ENCODE measurements around the gene HTT-AS. TPM values are rescaled to one million over a fixed set of nuclear protein-coding genes. Genes with fewer than 3 reads are reported as not detected.
A peak's percentile ranks its signal among the peaks of the same experiment; 100 is the strongest.

HTT-AS gene
- polyA plus RNA-seq, 1 of the 3 experiments (the other 2 are of a cell fraction), result not detected

- no peak for DNase-seq
- Histone ChIP-seq H3K9me2 (no peaks in the 10 kb centered on the region), H3K79me2 (ENCODE audit: insufficient read depth) (peaks cover 34% of the 10 kb centered on the region), H3K36me3 (replicated peaks in 1 of 2; ENCODE audit: control insufficient read depth in 1 of 2, insufficient read depth in 2 of 2, low read length in 1 of 2) (peaks cover 35 to 63% of the 10 kb centered on the region in 2 experiments), H3K9me3 (no peaks in the 10 kb centered on the region), H3K4me1 (ENCODE audit: control insufficient read depth in 1 of 2, insufficient read depth in 2 of 2, low read depth in 1 of 2, low read length in 1 of 2) (peaks cover 3 to 45% of the 10 kb centered on the region in 2 experiments; a peak in 3 of 4 replicates), H2AFZ (ENCODE audit: low read depth) (no peak overlapping the region), H3K9ac (peak overlapping the region; percentile 16; the same call in 1 of the 2 replicates), H4K20me1 (ENCODE audit: insufficient read depth) (no peaks in the 10 kb centered on the region), H3K4me2 (peak overlapping the region; percentile 44; the same call in 1 of the 2 replicates), H3K27me3 (ENCODE audit: insufficient read depth) (no peaks in the 10 kb centered on the region), H3K4me3 (ENCODE audit: low read depth in 2 of 2, low read length in 1 of 2) (0 out of 4 replicates have a peak overlapping the region, but pooled peaks of 1 of the 2 experiments have one; percentile 13), H3F3A (replicated peaks; ENCODE audit: insufficient read depth) (peaks cover 18% of the 10 kb centered on the region), H3K27ac (ENCODE audit: low read depth in 2 of 2, low read length in 1 of 2) (peak overlapping the region in 1 of 2 experiments; percentile 61; a peak in 2 of 4 replicates)
- ChIA-PET CTCF (interaction anchor here (1.2 to 2.7 kb wide), 3 partner anchors 12 to 769 kb away, joined by 3 to 15 read pairs (median 4); no protein-coding TSS in a partner anchor), POLR2A (no interaction called here)
- 34% methylated on average over 5 of the region's 5 CpGs for WGBS (ENCODE audit: low lambda C conversion rate)
- TF ChIP-seq JUND (IDR thresholded peaks at IDR 0.05) (peak; percentile 33), POLR2AphosphoS5 (IDR thresholded peaks at IDR 0.05; ENCODE audit: low read depth, low read length) (no peak), FOSL2 (IDR thresholded peaks at IDR 0.05; ENCODE audit: borderline replicate concordance, low read depth) (peak; percentile 47; the same call in 1 of the 2 replicates), TCF12 (IDR thresholded peaks at IDR 0.05) (no peak), ZBTB33 (IDR thresholded peaks at IDR 0.05; ENCODE audit: borderline replicate concordance, low read depth) (no peak), TEAD4 (IDR thresholded peaks at IDR 0.05; ENCODE audit: borderline replicate concordance, insufficient read depth) (no peak), EP300 (IDR thresholded peaks at IDR 0.05; ENCODE audit: borderline replicate concordance in 1 of 2, low read depth in 1 of 2, low read length in 1 of 2) (peak in 1 of 2 experiments; percentile 22; a peak in 1 of 4 replicates)
- TF ChIP-seq, protein P1, sequence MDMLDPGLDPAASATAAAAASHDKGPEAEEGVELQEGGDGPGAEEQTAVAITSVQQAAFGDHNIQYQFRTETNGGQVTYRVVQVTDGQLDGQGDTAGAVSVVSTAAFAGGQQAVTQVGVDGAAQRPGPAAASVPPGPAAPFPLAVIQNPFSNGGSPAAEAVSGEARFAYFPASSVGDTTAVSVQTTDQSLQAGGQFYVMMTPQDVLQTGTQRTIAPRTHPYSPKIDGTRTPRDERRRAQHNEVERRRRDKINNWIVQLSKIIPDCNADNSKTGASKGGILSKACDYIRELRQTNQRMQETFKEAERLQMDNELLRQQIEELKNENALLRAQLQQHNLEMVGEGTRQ (IDR thresholded peaks at IDR 0.05; ENCODE audit: borderline replicate concordance, low read depth, low read length), result no peak
Measured at GRCh38 chr4:3111461-3111860, 37.1 kb upstream of the HTT-AS start.

- no peak overlapping the region for H3K4me3 ChIP-seq (ENCODE audit: low read depth in 2 of 2, low read length in 1 of 2)
- peaks cover 15 to 50% of the 10 kb centered on the region in 2 experiments for H3K36me3 ChIP-seq (replicated peaks in 1 of 2; ENCODE audit: control insufficient read depth in 1 of 2, insufficient read depth in 2 of 2, low read length in 1 of 2)
- H3K27me3 ChIP-seq (ENCODE audit: insufficient read depth), result no peaks in the 10 kb centered on the region
- no peak overlapping the region for H3K4me2 ChIP-seq
- H3K9me2 ChIP-seq, result no peaks in the 10 kb centered on the region
- peaks cover 25% of the 10 kb centered on the region for H3K79me2 ChIP-seq (ENCODE audit: insufficient read depth)
- H3K9me3 ChIP-seq, result no peaks in the 10 kb centered on the region
- no peak for DNase-seq
- H4K20me1 ChIP-seq (ENCODE audit: insufficient read depth), result no peaks in the 10 kb centered on the region
- peaks cover 3 to 32% of the 10 kb centered on the region in 2 experiments; a peak in 3 of 4 replicates for H3K4me1 ChIP-seq (ENCODE audit: control insufficient read depth in 1 of 2, insufficient read depth in 2 of 2, low read depth in 1 of 2, low read length in 1 of 2)
- H2AFZ ChIP-seq (ENCODE audit: low read depth), result no peak overlapping the region
- TF ChIP-seq FOXM1 (IDR thresholded peaks at IDR 0.05; ENCODE audit: low read depth) (no peak), PBX3 (IDR thresholded peaks at IDR 0.05) (no peak), USF1 (IDR thresholded peaks at IDR 0.05; ENCODE audit: borderline replicate concordance, low read depth) (no peak), TEAD4 (IDR thresholded peaks at IDR 0.05; ENCODE audit: borderline replicate concordance, insufficient read depth) (no peak), GABPA (IDR thresholded peaks at IDR 0.05; ENCODE audit: low read depth) (no peak), EZH2phosphoT487 (IDR thresholded peaks at IDR 0.05; ENCODE audit: borderline replicate concordance, low read depth) (no peak)
- TF ChIP-seq, protein P2, sequence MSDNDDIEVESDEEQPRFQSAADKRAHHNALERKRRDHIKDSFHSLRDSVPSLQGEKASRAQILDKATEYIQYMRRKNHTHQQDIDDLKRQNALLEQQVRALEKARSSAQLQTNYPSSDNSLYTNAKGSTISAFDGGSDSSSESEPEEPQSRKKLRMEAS (IDR thresholded peaks at IDR 0.05; ENCODE audit: low read depth), result no peak
- TF ChIP-seq, protein P1 (IDR thresholded peaks at IDR 0.05; ENCODE audit: borderline replicate concordance, low read depth, low read length), result no peak
- ChIA-PET POLR2A (no interaction called here), CTCF (interaction anchor here (0.6 to 3.6 kb wide), 13 partner anchors 12 to 371 kb away, joined by 3 to 34 read pairs (median 4); no protein-coding TSS in a partner anchor)
- peak overlapping the region in 1 of 2 experiments; percentile 55; a peak in 1 of 4 replicates for H3K27ac ChIP-seq (ENCODE audit: low read depth in 2 of 2, low read length in 1 of 2)
- H3F3A ChIP-seq (replicated peaks; ENCODE audit: insufficient read depth), result peaks cover 19% of the 10 kb centered on the region
- no peak overlapping the region for H3K9ac ChIP-seq
- WGBS (ENCODE audit: low lambda C conversion rate), result 96% methylated on average over 3 of the region's 3 CpGs
Measured at GRCh38 chr4:3108211-3108610, 33.9 kb upstream of the HTT-AS start.
